Stromal cell of bone marrow (primary cell): ENCODE measurements around the gene C1QTNF9B.
"Not testable (repeated sequence)": the region's sequence is repeated elsewhere in the genome, so short reads cannot be mapped to it uniquely, and the experiment has no call there.

Experiments
- DNase-seq: peaks from one replicate; pipeline ENCODE4 v3.0.0-alpha.2; 2012; ENCODE audit warnings: low read depth

The C1QTNF9B gene

GRCh38 chr13:23897452-23897919 is at the start of gene C1QTNF9B:
C1QTNF9B (minus strand) TSS chr13:23897502.
- not testable (repeated sequence) for DNase-seq

DNA sequence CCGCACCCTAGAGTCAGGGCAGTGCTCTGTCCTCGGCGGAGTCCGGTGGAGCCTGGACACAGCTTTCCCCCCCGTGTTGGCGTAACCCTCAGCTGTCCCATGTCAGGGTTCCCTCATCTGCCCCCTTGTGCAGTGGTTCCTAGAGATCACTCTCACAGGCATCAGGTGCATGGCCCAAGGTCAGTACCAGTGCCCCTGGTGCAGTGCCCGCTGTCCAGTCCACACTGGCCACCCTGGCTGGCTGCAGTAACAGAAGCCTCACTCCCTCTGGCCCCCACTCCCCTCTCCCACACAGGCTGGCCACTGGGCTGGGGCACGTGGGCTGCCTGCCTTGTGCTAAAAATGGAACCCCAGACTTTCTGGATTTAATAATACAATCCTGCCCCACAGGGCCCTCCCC is 49.6 kb upstream of the C1QTNF9B start:
- DNase-seq: no peak

GRCh38 chr13:23946067-23946466 is 48.8 kb upstream of the C1QTNF9B start:
- no peak for DNase-seq

DNA sequence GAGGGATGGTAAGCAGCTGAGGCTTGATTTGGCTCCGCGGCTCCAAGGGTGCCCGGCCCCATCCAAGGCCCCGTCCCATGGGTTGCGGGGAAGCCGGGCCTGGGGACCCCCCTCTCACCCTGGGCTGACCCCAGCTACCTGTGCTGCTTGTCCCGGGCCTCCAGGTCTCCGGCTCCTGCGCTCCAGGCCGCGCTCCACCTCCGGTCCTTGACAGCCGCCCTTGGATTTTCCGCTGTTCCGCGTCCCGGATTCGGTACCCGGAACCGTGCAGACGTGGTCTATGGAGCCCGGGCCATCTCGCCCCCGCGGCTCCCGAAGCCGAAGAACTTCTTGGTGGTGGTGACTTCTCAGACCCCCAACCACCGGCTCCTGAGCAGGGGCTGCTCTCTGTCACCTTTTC is 48.3 kb upstream of the C1QTNF9B start:
- DNase-seq: no peak

- DNase-seq: no peak
Measured at GRCh38 chr13:23941211-23941610, 43.9 kb upstream of the C1QTNF9B start.

DNA sequence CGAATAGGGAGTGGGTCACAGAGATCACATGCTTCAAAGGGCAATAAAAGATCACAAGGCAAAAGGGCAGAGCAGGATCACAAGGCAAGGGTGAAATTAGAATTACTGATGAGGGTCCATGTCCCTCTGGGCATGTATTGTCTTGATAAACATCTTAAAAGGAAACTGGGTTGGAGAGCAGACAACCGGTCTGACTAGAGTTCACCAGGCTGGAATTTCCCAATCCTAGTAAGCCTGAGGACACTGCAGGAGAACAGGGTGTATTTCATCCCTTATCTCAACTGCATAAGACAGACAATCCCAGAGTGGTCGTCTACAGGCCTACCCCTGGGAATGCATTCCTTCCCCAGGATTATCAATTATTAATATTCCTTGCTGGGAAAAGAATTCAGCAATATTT is 42.4 kb upstream of the C1QTNF9B start:
- not testable (repeated sequence) for DNase-seq

GRCh38 chr13:23934520-23934919 is 37.2 kb upstream of the C1QTNF9B start:
- DNase-seq: peak; percentile 64

- peak; percentile 23 for DNase-seq
Measured at GRCh38 chr13:23928985-23929384, 31.7 kb upstream of the C1QTNF9B start.

DNA sequence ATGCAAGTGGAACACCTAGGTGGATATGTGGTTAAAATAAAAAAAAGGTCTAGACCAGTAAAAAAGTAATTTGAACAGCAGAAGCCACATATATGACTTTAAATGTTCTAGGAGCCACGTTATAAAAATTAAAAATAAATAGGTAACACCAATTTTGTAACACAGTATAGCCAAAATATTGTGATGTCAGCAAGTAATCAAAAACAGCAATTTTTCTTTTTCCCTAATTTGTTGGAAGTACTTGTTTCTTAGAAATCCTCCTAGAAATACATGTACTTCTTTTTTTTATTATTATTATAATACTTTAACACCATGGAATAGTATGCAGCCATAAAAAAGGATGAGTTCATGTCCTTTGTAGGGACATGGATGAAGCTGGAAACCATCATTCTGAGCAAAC is 25.7 kb upstream of the C1QTNF9B start:
- DNase-seq: no peak

DNA sequence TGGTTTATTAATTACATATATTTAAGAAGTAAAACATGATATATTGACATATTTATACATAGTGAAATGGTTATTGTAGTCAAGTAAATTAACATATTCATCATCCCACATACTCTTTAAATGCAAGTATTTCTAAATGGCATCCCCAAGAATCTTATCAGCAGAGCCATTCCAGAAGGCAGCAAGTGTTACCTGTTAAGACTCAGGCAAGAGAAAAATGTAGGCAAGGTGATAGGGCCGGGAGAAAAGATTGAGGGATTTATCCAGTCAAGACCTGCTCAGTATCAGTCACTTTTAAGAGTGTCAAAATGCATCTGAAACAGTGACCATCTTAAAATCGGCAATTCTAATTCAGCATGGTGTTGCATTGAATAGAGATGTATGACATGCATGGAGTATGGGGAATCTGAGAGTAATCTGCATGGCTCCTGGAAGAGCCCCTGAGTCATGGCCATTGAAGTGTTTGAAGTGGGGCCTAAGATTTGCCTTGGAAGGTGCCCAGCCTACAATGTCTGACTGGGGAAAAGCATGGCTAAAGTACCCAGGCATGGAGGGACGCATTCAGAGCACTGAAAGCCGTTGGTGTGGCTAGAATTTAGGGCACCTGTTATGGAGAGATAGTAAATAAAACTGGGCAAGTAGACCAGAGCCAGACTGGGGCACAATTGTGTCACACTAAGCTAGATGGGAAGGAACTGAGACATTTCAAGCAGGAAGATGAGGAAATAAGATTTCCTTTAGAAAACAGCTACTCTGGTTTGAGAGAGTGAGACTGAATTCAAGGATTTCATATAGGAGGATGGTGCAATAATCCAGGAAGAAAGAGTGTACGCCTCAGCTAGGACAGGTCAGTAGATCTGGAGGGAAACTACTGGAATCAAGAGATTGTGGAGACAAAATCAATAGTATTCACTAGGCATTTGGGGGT is 25.0 kb upstream of the C1QTNF9B start:
- no peak for DNase-seq

DNA sequence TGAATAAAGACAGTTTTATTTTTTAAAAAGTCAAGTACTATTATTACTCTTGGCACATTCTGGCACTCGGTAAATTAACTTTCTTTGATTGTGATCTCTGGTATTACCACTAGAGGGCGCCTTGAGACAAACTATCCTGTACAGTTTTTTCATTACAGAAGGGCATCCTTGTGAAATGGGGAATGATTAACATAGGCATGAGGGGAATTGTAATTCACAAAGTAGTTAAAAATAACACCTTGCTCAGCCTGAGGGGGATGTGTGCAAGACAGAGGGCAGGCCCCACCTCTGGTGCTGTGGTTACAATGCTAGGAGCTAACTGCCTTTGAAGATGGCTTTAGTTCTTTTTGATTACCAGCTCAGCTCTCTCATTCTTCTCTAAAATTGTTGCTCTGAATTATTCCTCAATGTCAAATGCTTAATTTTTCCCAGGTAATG is 24.2 kb upstream of the C1QTNF9B start:
- peak; percentile 28 for DNase-seq

DNA sequence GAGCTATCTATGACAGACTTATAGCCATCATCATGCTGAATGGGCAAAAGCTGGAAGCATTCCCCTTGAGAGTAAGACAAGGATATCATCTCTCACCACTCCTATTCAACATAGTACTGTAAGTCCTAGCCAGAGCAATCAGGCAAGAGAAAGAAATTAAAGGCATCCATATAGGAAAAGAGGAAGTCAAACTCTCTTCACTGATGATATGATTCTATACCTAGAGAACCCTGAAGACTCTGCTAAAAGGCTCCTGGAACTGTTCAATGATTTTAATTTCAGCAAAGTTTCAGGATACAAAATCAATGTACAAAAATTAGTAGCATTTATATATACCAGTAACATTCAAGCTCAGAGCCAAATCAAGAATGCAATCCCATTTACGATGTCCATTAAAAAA is 21.7 kb upstream of the C1QTNF9B start:
- DNase-seq: no peak

DNA sequence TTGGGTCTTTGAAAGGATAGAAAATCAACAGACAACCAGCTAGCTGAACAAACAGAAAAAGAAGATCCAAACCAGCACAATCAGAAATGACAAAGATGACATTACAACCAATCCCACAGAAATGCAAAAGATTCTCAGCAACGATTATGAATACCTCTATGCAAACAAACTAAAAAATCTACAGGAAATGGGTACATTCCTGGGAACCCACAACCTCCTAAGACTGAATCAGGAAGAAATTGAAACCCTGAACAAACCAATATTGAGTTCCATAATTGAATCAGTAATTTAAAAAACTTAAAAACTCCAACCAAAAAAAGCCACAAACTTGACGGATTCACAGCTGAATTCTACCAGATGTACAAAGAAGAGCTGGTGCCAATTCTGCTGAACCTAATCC is 20.9 kb upstream of the C1QTNF9B start:
- no peak for DNase-seq

DNA sequence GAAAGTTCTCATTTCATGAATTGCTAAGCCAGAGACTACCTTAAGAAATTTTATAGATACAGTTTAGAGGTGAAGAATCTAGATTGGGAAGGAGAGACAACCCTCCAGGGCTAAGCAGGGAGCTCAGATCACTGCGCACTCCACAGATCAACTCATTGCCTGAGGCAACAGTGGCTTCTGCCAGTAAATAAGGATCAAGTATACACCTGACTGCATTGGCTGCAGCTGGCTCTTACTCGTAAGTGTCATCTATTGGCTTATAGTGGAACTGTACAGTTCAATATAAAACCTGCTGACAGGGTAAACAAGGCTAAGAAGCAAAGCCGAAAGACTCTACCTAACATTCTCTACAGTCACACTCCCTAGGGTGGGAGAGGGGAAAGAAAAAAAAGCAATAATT is 18.0 kb upstream of the C1QTNF9B start:
- DNase-seq: no peak

DNA sequence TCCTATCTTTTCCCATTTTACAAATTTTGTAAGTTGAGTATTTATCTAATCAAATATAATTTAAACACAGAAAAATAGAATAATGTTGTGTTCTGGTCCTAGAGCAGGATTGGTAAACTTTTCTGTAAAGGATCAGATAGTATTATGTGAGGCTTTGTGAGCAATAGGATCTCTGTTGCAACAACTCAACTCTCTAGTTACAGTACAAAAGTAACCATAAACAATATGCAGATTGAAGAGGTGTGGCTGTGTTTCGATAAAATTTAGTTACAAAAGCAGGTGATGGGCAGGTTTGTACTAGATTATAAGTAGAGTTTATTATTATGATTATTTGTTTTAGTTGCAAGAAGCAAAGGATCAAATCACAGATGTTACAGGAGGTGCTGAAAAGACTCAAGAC is 15.2 kb upstream of the C1QTNF9B start:
- DNase-seq: no peak

- no peak for DNase-seq
Measured at GRCh38 chr13:23909606-23910005, 12.3 kb upstream of the C1QTNF9B start.

- no peak for DNase-seq
Measured at GRCh38 chr13:23905766-23906165, 8.5 kb upstream of the C1QTNF9B start.

GRCh38 chr13:23903906-23904280 is 6.6 kb upstream of the C1QTNF9B start:
- no peak for DNase-seq

- DNase-seq: no peak
Measured at GRCh38 chr13:23902975-23903905, 5.9 kb upstream of the C1QTNF9B start.

- no peak for DNase-seq
Measured at GRCh38 chr13:23901365-23901764, 4.1 kb upstream of the C1QTNF9B start.

DNA sequence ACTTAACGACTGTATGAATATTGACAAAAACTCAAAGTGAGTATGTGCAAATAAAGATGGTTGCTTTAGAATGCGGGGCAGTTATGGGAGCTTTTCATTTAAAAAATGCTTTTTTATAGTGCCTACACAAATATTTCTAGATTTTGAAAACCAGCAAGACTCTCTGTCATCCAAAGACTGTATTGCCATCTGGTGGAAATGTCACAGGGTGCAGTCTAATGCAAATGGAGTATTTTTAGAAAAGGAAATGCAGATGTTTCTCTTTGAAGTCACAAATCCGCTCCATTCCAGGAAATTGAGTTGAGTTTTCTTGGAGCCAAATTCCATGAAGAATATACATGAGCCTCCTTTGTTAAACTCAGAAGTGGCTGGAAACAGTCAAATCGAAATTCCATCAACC is 2.3 kb upstream of the C1QTNF9B start:
- DNase-seq: peak; percentile 26

- no peak for DNase-seq
Measured at GRCh38 chr13:23898101-23898500, 799 bp upstream of the C1QTNF9B start.

- DNase-seq: not testable (repeated sequence)
Measured at GRCh38 chr13:23894746-23895145, 2.6 kb downstream of the C1QTNF9B start.
